Ovary (tissue), 9 donors: ENCODE data around the gene RUNX2. TPM values are rescaled to one million over a fixed set of nuclear protein-coding genes. Genes with fewer than 3 reads are reported as not detected.

ENCODE experiments used
- DNase-seq, 5 donors: peaks; one replicate each; pipeline ENCODE4 v3.0.0-alpha.2; 2019 to 2020
- H3K27ac ChIP-seq, 2 donors: fragments of 200-600 bp; one replicate each; pipeline versions ENCODE4 v1.5.1 to v1.8.0; 2019 to 2022
- H3K27me3 ChIP-seq: fragments of 200-600 bp; one replicate; pipeline ENCODE4 v1.8.0; 2022
- H3K36me3 ChIP-seq: fragments of 200-600 bp; sonication (generic); one replicate; pipeline ENCODE4 v1.5.1; 2019
- H3K4me1 ChIP-seq: one replicate; pipeline ENCODE4 v1.8.1; 2013; ENCODE audit warnings: mild to moderate bottlenecking, moderate library complexity; ENCODE audit not compliant: insufficient read depth
- H3K4me3 ChIP-seq: fragments of 200-600 bp; sonication (generic); one replicate; pipeline ENCODE4 v1.5.1; 2017
- H3K9me3 ChIP-seq, 2 donors: fragments of 200-600 bp in 1 of 2; sonication (generic) in 1 of 2; one replicate each; pipeline versions ENCODE4 v1.5.1 to v1.8.1; 2013 to 2019; ENCODE audit warnings: mild to moderate bottlenecking in 1 of 2, moderate library complexity in 1 of 2
- EP300 ChIP-seq: sonication (generic); formaldehyde crosslinking; IDR thresholded peaks from one replicate; pipeline ENCODE4 v1.6.1; 2017; ENCODE audit warnings: antibody characterized with exemption
- POLR2A ChIP-seq: fragments of 450-650 bp; IDR thresholded peaks from one replicate; pipeline ENCODE4 v1.6.1; 2017; ENCODE audit warnings: antibody characterized with exemption, mild to moderate bottlenecking, moderate library complexity
- WGBS, 3 donors: extraction: QIAGEN DNeasy Blood & Tissue Kit in 1 of 3; methylation state at CpG; one replicate each; pipeline versions ENCODE4 v1.1.5 to v1.1.7; 2013 to 2017; 5-methylcytosine and 5-hydroxymethylcytosine counted together
- intact Hi-C, 4 donors: fragments of 100-400 bp; cut with DNase I; formaldehyde crosslinking; loops; one replicate each; pipeline versions ENCODE4 v1.11.0 to v1.15.1; 2022 to 2023
- polyA plus RNA-seq, 2 donors: library from polyadenylated mRNA; stranded (reverse); fragments of 200-250 nt in 1 of 2; fragments of 350-450 nt in 1 of 2; fragmentation: Illumina TruSeq in 1 of 2; extraction: RNeasy Lipid Tissue Mini Kit (QIAGEN cat#74804) in 1 of 2; gene quantifications; one replicate each; pipeline ENCODE4 v1.2.3, GENCODE V29; 2013 to 2014
- total RNA-seq, 7 donors: library from RNA; depleted of rRNA in 2 of 7; stranded (reverse); fragments of >200 nt in 2 of 7; fragmentation: NEBNext Ultra II Directional in 3 of 7; extraction: Animal tissue kit (Norgen Biotek cat#: 25700) in 3 of 7; gene quantifications; one replicate each; pipeline versions ENCODE4 v1.1.0 to v1.2.4, GENCODE V29; 2016 to 2023
- TF ChIP-seq, protein P1 (sequence below), 3 donors: fragments of 450-650 bp in 2 of 3; fragments of 200-600 bp in 1 of 3; IDR thresholded peaks; one replicate each; pipeline versions ENCODE4 v1.5.1 to v1.8.0; 2016 to 2022; ENCODE audit warnings: antibody characterized with exemption in 3 of 3, mild to moderate bottlenecking in 1 of 3
- donor health status: DM: no; HTN: no; CAD: no; lungs with moderate emphysema.
- donor health status: DM: no; HTN: no; CAD: no.
- donor health status: Bipolar disorder and iron deficiency.
- donor health status: DM: yes; HTN: yes; CAD: no.
- donor health status: DM: no; HTN: no; CAD: no.
- donor health status: DM: yes; HTN: yes; CAD: no.

The RUNX2 gene
- total and polyA plus RNA-seq, 9 donors: 1.1 to 25.2 (median 3.3) TPM

DNA sequence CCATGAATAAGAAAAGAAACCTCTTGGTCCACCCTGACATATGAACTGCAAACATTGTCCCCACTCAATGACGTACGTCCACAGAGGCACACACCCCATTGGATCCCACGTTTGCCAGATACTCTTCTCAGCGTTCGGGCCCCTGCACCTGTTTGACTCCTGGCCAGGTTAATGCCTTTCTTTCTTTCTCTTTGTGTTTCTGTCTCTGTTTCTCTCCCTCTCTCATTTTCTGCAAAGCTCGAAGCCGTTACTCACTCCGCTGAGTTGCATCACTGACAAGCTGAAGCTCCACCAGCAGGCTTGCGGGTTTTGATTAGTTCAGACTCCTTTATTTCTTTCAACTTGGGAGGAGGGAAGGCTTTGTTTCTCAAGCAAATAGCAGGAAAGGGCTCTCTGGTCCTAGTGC, 185.1 kb downstream of the RUNX2 start:
- Histone ChIP-seq H3K9me3 (no peaks in the 10 kb centered on the region), H3K4me3 (no peak overlapping the region), H3K4me1 (no peaks in the 10 kb centered on the region), H3K27ac (no peak overlapping the region), H3K27me3 (no peaks in the 10 kb centered on the region), H3K36me3 (no peaks in the 10 kb centered on the region)
- intact Hi-C loops: no loop called here
- 89 to 95% (median 92%) methylated on average over 9 of the region's 9 CpGs for WGBS, 3 donors
- no peak for DNase-seq
- TF ChIP-seq, protein P1, sequence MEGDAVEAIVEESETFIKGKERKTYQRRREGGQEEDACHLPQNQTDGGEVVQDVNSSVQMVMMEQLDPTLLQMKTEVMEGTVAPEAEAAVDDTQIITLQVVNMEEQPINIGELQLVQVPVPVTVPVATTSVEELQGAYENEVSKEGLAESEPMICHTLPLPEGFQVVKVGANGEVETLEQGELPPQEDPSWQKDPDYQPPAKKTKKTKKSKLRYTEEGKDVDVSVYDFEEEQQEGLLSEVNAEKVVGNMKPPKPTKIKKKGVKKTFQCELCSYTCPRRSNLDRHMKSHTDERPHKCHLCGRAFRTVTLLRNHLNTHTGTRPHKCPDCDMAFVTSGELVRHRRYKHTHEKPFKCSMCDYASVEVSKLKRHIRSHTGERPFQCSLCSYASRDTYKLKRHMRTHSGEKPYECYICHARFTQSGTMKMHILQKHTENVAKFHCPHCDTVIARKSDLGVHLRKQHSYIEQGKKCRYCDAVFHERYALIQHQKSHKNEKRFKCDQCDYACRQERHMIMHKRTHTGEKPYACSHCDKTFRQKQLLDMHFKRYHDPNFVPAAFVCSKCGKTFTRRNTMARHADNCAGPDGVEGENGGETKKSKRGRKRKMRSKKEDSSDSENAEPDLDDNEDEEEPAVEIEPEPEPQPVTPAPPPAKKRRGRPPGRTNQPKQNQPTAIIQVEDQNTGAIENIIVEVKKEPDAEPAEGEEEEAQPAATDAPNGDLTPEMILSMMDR (IDR thresholded peaks at IDR 0.05): no peak
- no peak for TF ChIP-seq POLR2A
- no peak for TF ChIP-seq EP300

DNA sequence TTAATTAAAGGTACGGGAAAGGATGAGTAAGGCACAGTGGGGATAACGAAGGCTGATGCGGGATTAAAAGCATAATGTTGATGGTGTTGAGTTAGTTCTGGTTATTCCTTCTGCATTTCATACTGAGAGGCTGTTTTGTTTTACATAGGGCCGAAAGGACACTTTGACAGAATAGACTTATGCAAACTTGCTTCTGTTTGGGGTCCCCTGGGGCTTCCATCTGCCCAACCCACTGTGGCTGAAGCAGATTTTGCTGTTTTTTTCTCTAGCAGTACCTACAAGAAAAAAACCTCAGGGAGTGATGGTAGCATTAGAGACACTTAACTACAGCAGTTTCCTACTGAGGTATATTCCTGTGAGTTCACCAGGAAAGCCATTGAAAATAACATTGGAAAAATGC, 185.7 kb downstream of the RUNX2 start:
- H3K27me3 ChIP-seq: no peaks in the 10 kb centered on the region
- DNase-seq: no peak
- H3K27ac ChIP-seq: no peak overlapping the region
- intact Hi-C loops: no loop called here
- TF ChIP-seq, protein P1 (IDR thresholded peaks at IDR 0.05): no peak
- TF ChIP-seq POLR2A (no peak), EP300 (no peak)
- H3K9me3 ChIP-seq: no peaks in the 10 kb centered on the region
- no peak overlapping the region for H3K4me3 ChIP-seq
- WGBS, 3 donors: 93 to 98% (median 98%) methylated on average over 4 of the region's 4 CpGs
- H3K4me1 ChIP-seq: no peaks in the 10 kb centered on the region
- no peaks in the 10 kb centered on the region for H3K36me3 ChIP-seq

DNA sequence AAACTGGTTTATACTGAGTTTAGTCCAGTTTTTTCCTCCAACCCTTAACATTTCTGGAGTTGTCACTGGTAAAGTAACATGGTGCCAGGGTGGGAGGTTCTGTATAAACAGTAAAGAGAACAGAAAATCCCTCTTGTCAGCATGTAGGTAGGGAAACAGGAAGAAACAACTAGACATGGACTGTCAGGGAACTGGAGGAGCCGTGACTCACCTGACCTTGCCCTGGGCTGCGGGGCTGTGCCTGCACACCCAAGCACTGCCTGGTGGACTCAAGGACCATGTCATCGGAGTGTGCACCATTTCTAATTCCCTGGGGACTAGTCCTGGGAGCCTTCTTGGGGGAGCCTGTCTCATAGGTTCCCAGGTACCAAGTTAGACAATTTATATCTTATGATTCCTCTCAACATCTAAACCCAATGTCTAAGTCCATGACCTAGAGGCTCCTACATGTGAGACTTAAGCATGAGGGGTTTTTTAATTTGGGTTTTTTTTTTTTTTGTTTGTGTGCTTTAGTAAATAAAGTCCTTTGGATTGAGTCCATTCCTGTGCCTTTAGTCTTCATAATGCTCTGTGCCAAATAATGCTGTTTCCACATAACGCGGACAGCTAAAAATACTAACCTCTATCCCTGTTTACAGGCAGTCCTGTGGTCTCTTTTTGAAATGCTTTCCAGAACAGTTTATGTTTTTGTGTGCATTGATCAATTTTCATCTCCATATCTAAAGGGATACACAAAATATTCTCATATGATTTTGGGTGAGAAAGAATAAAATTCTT, 186.5 kb downstream of the RUNX2 start:
- Histone ChIP-seq H3K27me3 (no peaks in the 10 kb centered on the region), H3K27ac (no peak overlapping the region), H3K36me3 (no peaks in the 10 kb centered on the region), H3K9me3 (no peaks in the 10 kb centered on the region), H3K4me3 (no peak overlapping the region), H3K4me1 (no peaks in the 10 kb centered on the region)
- 90 to 96% (median 93%) methylated on average over 5 of the region's 5 CpGs for WGBS, 3 donors
- no peak for TF ChIP-seq EP300
- TF ChIP-seq, protein P1 (IDR thresholded peaks at IDR 0.05): no peak
- no peak for TF ChIP-seq POLR2A
- DNase-seq: no peak
- intact Hi-C loops: no loop called here

DNA sequence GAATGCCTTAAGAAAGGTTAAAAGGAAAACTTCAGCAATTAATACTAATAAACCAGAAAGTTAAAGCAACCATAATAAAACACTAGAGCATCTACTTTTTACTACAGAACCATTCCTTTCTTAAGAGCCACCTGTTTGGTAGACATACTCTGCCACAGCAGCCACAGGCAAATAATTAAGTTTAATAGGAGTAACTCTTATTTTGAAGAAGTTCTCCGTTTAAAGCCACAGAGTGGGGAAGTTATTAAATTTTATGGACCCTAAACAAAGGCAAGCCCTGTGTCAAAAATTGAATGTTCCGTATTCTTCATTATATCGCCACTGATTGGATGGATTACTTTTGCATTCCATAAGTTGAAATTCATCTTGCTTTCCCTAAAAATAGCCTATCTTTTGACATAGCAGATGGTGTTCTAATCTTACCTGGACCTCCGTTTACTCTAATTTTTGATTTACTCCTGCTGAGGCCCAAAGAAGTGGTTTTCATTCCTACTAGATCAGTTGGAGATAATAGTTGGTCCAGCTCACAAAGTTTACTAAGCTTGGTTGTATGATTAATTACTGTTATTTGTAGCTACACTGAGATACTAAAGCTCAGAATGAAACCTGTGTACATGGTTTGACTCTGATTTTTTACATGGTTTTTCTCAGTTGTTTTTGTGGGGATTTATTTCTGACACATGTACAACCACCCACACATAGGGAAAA, 190.0 kb downstream of the RUNX2 start:
- intact Hi-C loops: no loop called here
- H3K27me3 ChIP-seq: no peaks in the 10 kb centered on the region
- WGBS, 3 donors: 77 to 80% (median 80%) methylated on average over 4 of the region's 4 CpGs
- TF ChIP-seq POLR2A: no peak
- TF ChIP-seq EP300: no peak
- H3K4me3 ChIP-seq: no peak overlapping the region
- no peaks in the 10 kb centered on the region for H3K9me3 ChIP-seq
- no peak overlapping the region for H3K27ac ChIP-seq
- no peak for DNase-seq
- H3K36me3 ChIP-seq: no peaks in the 10 kb centered on the region
- no peaks in the 10 kb centered on the region for H3K4me1 ChIP-seq

DNA sequence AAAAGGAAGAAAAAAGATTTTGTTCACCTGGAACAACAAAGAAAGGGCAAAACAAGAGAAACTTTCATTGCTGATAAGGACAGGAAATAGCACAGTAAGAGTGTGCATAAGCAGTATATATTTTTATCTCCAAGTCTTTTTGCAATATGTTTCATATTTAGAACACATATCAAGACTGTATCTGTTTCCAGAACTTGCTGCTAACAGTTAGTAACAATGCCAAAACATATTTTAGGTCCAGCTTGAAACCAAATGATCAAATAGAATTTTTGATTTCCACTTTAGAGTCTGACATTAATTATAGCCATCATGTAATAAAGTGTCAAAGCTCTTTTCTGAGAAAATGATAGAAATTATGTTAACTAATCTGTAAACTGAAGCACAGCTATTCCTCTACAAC, 193.1 kb downstream of the RUNX2 start:
- Histone ChIP-seq H3K27me3 (no peaks in the 10 kb centered on the region), H3K27ac (no peak overlapping the region), H3K4me1 (no peaks in the 10 kb centered on the region), H3K9me3 (no peaks in the 10 kb centered on the region), H3K36me3 (no peaks in the 10 kb centered on the region), H3K4me3 (no peak overlapping the region)
- no peak for DNase-seq
- no peak for TF ChIP-seq POLR2A
- TF ChIP-seq EP300: no peak
- TF ChIP-seq, protein P1 (IDR thresholded peaks at IDR 0.05): no peak
- intact Hi-C loops: no loop called here
